ENCODE measurements around the gene FOXP1. TPM values are rescaled to one million over a fixed set of nuclear protein-coding genes. Genes with fewer than 3 reads are reported as not detected.

FOXP1 gene
- total RNA-seq, 1 donor from 2014 or later: 71.3 TPM

DNA sequence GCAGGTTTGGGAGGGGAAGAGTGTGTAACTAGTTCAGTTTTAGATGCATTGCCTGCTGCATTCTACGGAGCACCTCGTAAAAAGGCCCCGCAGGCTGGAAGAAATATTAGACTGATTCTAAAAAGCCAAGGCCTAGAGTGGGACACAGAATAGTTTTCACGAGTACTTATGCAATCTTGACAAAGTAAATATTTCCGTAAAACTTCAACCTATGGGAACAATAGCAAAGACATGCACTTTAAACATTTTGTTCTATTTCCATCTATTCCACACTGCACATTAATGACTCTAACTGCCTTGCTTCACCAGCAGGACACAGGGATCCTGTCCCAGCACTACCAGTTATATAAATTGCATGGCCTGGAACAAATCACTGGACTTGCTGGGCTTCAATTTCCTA, 260.0 kb downstream of the FOXP1 start:
- H3K9me3 Mint-ChIP-seq (ENCODE audit: unreplicated experiment): no peaks in the 10 kb centered on the region
- no peaks in the 10 kb centered on the region for H3K36me3 Mint-ChIP-seq (ENCODE audit: low read depth, unreplicated experiment)
- no peaks in the 10 kb centered on the region for H3K27me3 Mint-ChIP-seq (ENCODE audit: unreplicated experiment)
- DNase-seq (ENCODE audit: low spot score): no peak
- TF ChIP-seq, protein P1, sequence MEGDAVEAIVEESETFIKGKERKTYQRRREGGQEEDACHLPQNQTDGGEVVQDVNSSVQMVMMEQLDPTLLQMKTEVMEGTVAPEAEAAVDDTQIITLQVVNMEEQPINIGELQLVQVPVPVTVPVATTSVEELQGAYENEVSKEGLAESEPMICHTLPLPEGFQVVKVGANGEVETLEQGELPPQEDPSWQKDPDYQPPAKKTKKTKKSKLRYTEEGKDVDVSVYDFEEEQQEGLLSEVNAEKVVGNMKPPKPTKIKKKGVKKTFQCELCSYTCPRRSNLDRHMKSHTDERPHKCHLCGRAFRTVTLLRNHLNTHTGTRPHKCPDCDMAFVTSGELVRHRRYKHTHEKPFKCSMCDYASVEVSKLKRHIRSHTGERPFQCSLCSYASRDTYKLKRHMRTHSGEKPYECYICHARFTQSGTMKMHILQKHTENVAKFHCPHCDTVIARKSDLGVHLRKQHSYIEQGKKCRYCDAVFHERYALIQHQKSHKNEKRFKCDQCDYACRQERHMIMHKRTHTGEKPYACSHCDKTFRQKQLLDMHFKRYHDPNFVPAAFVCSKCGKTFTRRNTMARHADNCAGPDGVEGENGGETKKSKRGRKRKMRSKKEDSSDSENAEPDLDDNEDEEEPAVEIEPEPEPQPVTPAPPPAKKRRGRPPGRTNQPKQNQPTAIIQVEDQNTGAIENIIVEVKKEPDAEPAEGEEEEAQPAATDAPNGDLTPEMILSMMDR (IDR thresholded peaks at IDR 0.05; ENCODE audit: unreplicated experiment): no peak
- H3K4me1 Mint-ChIP-seq (ENCODE audit: unreplicated experiment): no peaks in the 10 kb centered on the region
- H3K4me3 Mint-ChIP-seq (ENCODE audit: unreplicated experiment): no peak overlapping the region
- H3K27ac Mint-ChIP-seq (ENCODE audit: unreplicated experiment): no peak overlapping the region

DNA sequence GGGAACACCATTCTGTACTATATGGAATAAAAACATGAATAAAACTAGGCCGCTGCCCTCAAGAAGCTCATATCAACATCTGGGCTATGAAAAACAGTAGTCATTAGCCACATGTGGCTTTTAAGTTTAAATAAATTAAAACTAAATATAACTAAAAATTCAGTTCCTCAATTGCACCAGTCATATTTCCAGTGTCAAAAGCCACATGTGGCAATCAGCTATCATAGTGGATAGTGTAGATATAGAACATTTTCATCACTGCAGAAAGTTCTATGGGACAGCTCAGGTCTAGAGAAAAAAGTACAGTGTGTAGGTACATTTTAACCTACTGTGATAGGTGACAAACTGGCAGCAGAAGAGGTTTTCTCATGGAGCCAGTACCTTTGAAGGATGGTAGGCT, 261.4 kb downstream of the FOXP1 start:
- H3K27me3 Mint-ChIP-seq (ENCODE audit: unreplicated experiment): no peaks in the 10 kb centered on the region
- no peaks in the 10 kb centered on the region for H3K36me3 Mint-ChIP-seq (ENCODE audit: low read depth, unreplicated experiment)
- H3K27ac Mint-ChIP-seq (ENCODE audit: unreplicated experiment): no peak overlapping the region
- no peak for DNase-seq (ENCODE audit: low spot score)
- H3K4me1 Mint-ChIP-seq (ENCODE audit: unreplicated experiment): no peaks in the 10 kb centered on the region
- TF ChIP-seq, protein P1 (IDR thresholded peaks at IDR 0.05; ENCODE audit: unreplicated experiment): no peak
- no peak overlapping the region for H3K4me3 Mint-ChIP-seq (ENCODE audit: unreplicated experiment)
- no peaks in the 10 kb centered on the region for H3K9me3 Mint-ChIP-seq (ENCODE audit: unreplicated experiment)

GRCh38 chr3:71319771-71320170, 263.8 kb downstream of the FOXP1 start:
- H3K9me3 Mint-ChIP-seq (ENCODE audit: unreplicated experiment): no peaks in the 10 kb centered on the region
- H3K4me3 Mint-ChIP-seq (ENCODE audit: unreplicated experiment): no peak overlapping the region
- no peaks in the 10 kb centered on the region for H3K4me1 Mint-ChIP-seq (ENCODE audit: unreplicated experiment)
- TF ChIP-seq, protein P1 (IDR thresholded peaks at IDR 0.05; ENCODE audit: unreplicated experiment): no peak
- H3K27me3 Mint-ChIP-seq (ENCODE audit: unreplicated experiment): peaks cover 3% of the 10 kb centered on the region
- no peaks in the 10 kb centered on the region for H3K36me3 Mint-ChIP-seq (ENCODE audit: low read depth, unreplicated experiment)
- H3K27ac Mint-ChIP-seq (ENCODE audit: unreplicated experiment): no peak overlapping the region
- DNase-seq (ENCODE audit: low spot score): no peak

DNA sequence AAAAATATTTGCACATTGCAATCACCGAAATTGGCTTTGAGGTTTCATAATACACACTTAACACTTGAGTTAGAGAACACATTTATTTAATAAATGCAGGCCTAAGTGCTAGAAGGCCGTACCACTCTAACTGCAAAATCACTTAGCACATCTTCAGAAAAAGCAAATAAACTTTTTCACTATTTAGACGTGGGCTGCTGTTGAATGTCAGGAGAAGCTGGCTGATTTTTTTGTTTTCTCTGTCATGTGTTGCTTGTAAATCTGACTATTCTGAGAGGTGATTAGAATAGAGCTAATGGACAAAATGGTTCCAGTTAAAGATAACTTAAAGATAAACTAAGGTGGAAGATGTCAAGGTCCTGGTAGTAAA, 265.1 kb downstream of the FOXP1 start:
- H3K9me3 Mint-ChIP-seq (ENCODE audit: unreplicated experiment): no peaks in the 10 kb centered on the region
- H3K36me3 Mint-ChIP-seq (ENCODE audit: low read depth, unreplicated experiment): no peaks in the 10 kb centered on the region
- no peaks in the 10 kb centered on the region for H3K4me1 Mint-ChIP-seq (ENCODE audit: unreplicated experiment)
- no peak for DNase-seq (ENCODE audit: low spot score)
- no peak overlapping the region for H3K4me3 Mint-ChIP-seq (ENCODE audit: unreplicated experiment)
- no peak overlapping the region for H3K27ac Mint-ChIP-seq (ENCODE audit: unreplicated experiment)
- TF ChIP-seq, protein P1 (IDR thresholded peaks at IDR 0.05; ENCODE audit: unreplicated experiment): no peak
- H3K27me3 Mint-ChIP-seq (ENCODE audit: unreplicated experiment): peaks cover 3% of the 10 kb centered on the region

- no peaks in the 10 kb centered on the region for H3K9me3 Mint-ChIP-seq (ENCODE audit: unreplicated experiment)
- peaks cover 3% of the 10 kb centered on the region for H3K27me3 Mint-ChIP-seq (ENCODE audit: unreplicated experiment)
- H3K27ac Mint-ChIP-seq (ENCODE audit: unreplicated experiment): no peak overlapping the region
- no peak for DNase-seq (ENCODE audit: low spot score)
- no peaks in the 10 kb centered on the region for H3K4me1 Mint-ChIP-seq (ENCODE audit: unreplicated experiment)
- H3K4me3 Mint-ChIP-seq (ENCODE audit: unreplicated experiment): no peak overlapping the region
- H3K36me3 Mint-ChIP-seq (ENCODE audit: low read depth, unreplicated experiment): no peaks in the 10 kb centered on the region
- TF ChIP-seq, protein P1 (IDR thresholded peaks at IDR 0.05; ENCODE audit: unreplicated experiment): no peak
Measured at GRCh38 chr3:71317749-71318457, 265.6 kb downstream of the FOXP1 start.
